ENCODE measurements around the gene SPAG16. TPM values are rescaled to one million over a fixed set of nuclear protein-coding genes. Genes with fewer than 3 reads are reported as not detected.
A peak's percentile ranks its signal among the peaks of the same experiment; 100 is the strongest.

The SPAG16 gene
- total RNA-seq, 1 donor from 2014 or later: 19.8 TPM

GRCh38 chr2:214100488-214100887 is 816.2 kb downstream of the SPAG16 start:
- ATAC-seq: no peak

DNA sequence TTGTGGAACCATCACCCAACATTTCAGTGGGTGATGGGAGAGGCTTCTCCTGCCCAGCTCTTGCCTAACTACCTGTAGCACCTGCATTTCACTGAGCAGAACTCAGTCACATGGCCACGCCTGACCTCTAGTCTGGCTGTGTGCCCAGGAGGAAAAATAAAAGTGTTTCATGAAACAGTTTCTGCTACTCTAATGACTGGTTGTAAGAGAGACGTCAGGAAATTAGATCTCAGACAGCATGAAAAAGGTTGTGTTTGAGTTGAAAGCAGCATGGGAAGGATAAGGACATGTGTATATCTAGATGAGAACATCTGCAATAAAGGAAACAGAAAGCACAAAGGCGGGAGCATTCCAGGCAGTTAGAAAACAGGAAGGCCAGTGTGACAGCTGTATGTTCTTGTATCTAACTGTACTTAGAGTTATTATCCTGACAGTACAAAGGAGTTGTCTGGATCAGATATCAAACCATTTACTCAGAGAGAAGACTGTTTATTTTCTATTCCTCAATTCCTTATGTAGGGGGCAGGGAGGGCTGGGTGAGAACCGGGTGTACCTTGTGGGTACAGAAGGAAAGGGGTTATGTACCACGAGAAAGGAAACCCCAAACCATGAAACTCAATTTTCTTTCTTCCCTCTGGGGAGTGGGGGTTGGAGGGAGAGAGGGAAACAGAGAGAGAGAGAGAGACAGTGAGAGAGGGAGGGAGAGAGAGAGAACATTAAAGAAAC is 819.2 kb downstream of the SPAG16 start:
- no peak for ATAC-seq

GRCh38 chr2:214104219-214104618 is 820.0 kb downstream of the SPAG16 start:
- no peak for ATAC-seq

- ATAC-seq: no peak
Measured at GRCh38 chr2:214104967-214105366, 820.7 kb downstream of the SPAG16 start.

DNA sequence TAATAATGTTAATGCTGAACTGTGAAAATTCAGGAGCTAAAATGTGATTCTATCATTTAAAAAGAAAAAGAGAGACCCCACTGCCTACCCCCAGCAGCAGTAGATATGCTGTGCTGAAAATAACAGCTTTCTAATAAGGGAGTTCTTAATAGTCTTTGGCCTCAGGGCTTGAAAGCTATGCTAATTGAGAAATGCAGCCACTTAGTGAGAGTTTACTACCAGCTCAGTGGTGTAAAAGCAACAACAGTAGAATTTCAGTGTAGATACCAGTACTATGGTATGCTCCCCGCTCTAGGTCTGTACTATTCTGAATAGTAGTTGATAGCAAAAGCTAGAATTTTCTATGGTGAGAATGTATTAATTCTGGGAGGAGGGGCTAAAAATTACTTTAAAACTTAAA is 823.5 kb downstream of the SPAG16 start:
- no peak for ATAC-seq

- ATAC-seq: no peak
Measured at GRCh38 chr2:214108598-214108997, 824.3 kb downstream of the SPAG16 start.

- ATAC-seq: no peak
Measured at GRCh38 chr2:214117054-214117453, 832.8 kb downstream of the SPAG16 start.

DNA sequence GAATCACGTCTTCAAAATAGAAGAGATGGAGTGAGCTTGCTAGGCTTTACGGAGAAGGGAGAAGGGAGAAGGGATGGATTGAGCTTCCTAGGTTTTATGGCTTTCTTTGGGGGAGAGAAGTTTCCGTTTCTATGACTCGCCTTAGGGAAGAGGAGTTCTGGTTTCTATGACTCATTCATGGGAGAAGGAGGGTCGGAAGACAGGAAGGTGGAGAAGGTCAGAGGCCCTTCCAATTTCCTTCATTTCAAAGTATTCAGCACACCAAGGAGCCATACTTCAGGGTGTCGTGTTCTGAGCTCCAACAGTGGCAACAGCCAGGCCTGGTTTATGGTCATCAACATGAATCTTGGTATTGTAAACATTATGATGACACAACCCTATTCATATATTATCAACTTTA is 841.9 kb downstream of the SPAG16 start:
- no peak for ATAC-seq

GRCh38 chr2:214127170-214127569 is 842.9 kb downstream of the SPAG16 start:
- no peak for ATAC-seq

DNA sequence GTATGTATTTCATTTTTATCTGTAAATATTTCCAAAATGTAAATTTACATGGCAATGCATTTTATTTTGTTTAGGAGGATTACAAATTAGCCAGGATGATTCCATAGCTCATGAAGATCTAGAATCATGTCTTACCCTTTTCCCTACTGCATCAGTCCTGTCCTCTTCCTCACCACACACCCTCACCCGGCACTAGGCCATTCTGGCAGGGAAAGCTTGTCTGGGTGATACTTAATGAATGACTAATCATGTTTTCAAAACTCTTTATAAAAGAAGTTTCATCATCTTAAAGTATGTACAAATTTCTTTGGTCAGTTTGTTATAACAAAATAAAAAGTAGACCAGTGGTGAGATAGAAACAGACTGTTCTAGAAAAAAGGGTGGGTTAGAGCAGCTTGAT is 843.3 kb downstream of the SPAG16 start:
- ATAC-seq: peak; percentile 74

GRCh38 chr2:214128040-214128439 is 843.8 kb downstream of the SPAG16 start:
- no peak for ATAC-seq

DNA sequence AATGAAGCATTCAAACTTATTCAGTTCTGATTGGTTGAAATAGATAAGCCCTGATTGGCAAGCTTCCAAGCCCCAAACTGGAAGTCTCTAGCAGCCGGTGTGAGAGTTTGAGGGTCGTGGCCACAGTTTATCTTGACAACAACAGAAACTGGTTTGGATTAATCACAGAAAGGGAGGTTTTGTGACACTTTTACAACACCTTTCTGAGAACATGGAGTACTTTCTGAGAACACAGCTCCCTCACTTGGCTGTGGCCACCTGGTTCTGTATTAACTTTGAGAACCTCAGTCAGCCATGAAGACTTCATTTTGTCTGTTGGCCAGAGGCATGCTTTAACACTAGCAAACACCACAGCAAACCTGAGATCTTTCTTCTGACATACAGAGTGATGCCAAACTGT is 845.9 kb downstream of the SPAG16 start:
- no peak for ATAC-seq

DNA sequence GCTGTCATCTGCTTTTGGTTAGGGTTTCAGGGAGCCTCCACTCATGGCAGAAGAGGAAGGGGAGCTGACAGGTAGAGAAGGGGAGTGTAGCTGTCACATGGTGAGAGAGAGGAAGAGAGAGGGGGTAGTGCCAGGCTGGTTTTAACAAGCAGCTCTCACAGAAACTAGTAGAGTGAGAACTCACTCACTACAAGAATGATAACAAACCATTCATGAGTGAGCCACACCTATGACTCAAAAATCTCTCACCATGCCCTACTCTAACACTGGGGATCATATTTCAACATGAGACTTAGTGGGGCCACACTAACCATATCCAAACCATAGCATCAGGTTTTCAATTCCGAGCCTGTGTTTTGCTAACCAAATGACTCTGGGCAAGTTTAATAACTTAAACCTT is 851.7 kb downstream of the SPAG16 start:
- ATAC-seq: peak; percentile 44

DNA sequence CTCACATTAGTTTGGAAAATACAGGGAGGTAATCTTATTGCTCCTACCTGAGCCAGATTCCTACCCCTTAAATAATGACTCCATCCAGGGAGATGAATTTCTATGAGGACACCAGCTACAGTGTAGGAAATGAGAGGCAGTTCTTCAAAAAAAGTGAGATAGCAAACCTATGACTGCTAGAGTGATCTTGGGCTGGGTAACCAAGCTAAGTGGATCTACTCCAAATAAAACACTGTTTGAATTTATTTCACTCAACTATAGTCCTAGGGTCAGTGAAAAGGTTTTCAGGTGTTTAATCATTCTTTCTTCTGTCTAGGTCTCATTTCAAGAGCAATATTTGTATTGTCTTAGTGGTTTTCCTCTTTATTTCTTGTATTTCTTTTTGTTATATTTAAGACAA is 854.5 kb downstream of the SPAG16 start:
- ATAC-seq: no peak

GRCh38 chr2:214139630-214140284 is 855.5 kb downstream of the SPAG16 start:
- ATAC-seq: no peak

- no peak for ATAC-seq
Measured at GRCh38 chr2:214156971-214157370, 872.7 kb downstream of the SPAG16 start.

DNA sequence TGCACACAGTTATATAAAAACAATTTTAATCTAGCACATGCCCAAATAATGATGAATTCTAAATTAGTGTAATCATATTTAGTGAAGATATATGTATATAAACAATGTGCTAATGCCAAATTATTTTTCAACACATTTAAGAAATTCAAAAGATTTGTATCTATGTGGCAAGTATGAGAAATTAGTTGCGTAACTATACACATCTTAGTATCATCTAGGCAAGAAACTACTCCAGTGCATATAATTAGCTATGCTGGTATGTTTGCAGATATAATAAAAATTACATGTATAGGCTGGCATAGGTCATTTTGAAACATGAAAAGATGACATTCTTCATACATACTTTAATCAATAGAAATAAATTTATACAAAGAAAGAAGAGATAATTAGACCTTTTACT is 874.6 kb downstream of the SPAG16 start:
- ATAC-seq: no peak

DNA sequence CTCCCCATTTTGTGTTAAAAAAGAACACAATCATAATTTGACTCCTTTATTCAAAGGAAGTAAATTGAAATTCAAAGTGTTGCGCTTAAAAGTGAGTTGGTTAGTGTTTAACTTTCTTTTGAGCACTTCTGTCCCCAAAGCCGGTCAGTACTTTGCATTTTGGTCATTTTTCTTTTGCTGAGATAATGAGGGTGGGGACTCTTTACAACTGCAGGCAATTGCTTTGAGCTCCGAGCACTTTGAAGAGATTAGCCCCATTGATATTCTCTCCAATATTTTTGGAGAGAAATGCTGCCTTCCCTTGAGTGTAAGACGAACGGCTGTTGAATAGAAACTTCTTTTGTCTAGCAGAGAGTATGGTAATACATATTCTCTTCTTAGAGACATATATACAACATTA is 885.0 kb downstream of the SPAG16 start:
- ATAC-seq: no peak

DNA sequence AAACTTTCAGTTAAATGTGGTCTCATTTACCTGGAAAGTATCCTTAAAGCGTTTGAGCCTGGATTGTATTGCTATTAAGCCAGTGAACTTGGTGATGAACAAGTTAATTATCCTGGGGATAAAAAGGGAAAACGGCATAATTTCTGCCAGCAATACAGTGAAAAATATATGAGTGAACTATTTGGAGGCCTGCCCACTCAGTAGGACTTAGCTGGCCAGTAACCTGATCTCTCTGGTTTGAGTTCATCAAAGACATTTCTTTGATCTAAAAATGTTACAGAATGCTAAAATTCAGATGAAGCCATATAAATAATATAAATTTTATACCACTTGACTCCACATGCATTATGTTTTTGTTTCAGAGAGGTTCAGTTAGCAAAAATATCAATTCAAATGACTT is 885.5 kb downstream of the SPAG16 start:
- ATAC-seq: no peak

- ATAC-seq: no peak
Measured at GRCh38 chr2:214174563-214174962, 890.3 kb downstream of the SPAG16 start.

DNA sequence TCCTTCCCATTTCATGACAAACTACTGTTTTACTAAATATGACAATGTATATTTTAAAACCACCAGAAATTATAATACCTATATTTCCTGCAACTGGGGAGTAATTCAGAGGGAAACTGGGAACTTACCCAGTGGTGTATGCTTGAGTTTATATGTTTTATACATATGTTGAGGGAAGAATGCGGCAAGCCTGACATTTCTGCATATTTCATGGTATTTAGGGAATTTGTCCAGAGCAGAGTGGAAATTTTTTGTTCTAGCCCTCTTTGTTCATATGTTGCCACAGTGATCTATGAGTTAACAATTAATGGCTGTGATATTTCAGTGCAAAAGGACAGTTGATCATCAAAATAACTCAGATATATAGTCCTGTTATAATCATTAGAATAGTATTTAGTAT is 895.8 kb downstream of the SPAG16 start:
- ATAC-seq: no peak

- ATAC-seq: no peak
Measured at GRCh38 chr2:214180686-214181085, 896.4 kb downstream of the SPAG16 start.

DNA sequence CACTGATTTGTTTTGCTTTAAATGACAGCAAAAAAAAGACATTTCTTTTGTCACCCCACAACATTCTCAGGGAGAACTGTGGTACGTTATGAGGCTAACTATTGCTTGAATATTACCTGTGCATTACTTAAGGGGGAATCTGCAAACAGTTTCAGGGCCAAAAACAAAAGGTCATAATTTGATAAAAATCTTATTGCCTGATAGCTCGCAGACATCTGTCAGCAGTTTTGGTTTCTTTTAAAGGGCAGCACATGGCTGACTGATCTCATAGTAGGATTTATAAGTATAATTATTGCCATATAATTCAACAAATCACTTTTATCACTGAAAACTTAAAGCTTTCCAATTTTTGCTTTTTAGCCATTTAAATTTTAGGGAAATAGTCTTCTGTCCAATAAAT is 900.2 kb downstream of the SPAG16 start:
- ATAC-seq: no peak

DNA sequence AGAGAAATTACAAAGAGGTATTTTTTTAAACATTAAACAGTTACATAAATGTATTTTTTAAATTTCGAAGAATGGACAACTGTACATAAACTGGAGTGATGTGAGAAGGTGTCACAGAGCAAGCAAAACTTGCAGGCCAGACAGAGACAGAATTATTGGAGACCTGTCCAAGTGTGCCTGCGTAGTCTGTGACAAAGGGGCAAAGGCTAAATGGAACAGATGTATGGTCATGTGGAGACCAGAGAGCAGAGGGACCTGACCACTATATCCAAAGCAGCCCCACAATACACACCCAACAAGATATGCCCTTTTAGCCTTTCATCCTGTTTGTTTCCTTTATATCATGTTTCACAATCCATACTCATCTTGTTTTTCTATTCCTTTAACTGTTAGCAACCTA is 901.3 kb downstream of the SPAG16 start:
- ATAC-seq: no peak

GRCh38 chr2:214192711-214193110 is 908.4 kb downstream of the SPAG16 start:
- ATAC-seq: no peak
